ENCODE results near the gene KIF23. TPM values are rescaled to one million over a fixed set of nuclear protein-coding genes. Genes with fewer than 3 reads are reported as not detected.

The KIF23 gene
- total RNA-seq, 3 donors from 2014 or later (not counting 1 experiment from before 2014, with no cell fraction given), result 1.2 to 2.1 (median 1.9) TPM

DNA sequence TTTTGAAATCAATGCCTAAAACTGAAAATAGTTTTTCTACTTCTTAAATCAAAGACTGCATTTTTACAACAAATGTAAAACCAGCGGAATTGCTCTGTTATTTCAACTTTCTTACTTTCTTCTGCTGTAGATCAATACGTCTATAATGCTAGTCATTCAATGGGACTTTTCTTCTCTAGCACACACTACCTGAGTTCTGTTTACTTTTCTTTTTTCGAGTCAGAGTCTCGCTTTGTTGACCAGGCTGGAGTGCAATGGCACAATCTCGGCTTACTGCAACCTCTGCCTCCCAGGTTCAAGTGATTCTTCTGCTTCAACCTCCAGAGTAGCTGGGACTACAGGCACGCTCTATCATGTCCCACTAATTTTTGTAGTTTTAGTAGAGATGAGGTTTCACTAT is 40.7 kb upstream of the KIF23 start:
- no peaks in the 10 kb centered on the region for H3K36me3 ChIP-seq (ENCODE audit: control insufficient read depth, insufficient read depth, low read length)
- no peak overlapping the region for H3K4me3 Mint-ChIP-seq
- no peaks in the 10 kb centered on the region for H3K4me1 Mint-ChIP-seq
- intact Hi-C loops (cut with micrococcal nuclease), result no loop called here
- no peak overlapping the region for H3K27ac Mint-ChIP-seq
- no peak overlapping the region for H3K4me3 ChIP-seq (ENCODE audit: low read length)
- no peaks in the 10 kb centered on the region for H3K27me3 ChIP-seq (ENCODE audit: control insufficient read depth, insufficient read depth, low read length)
- 88% methylated on average over 6 of the region's 6 CpGs for WGBS (ENCODE audit: insufficient coverage)
- no peaks in the 10 kb centered on the region for H3K9me3 Mint-ChIP-seq
- H3K4me1 ChIP-seq (ENCODE audit: control insufficient read depth, insufficient read depth, low read length), result no peaks in the 10 kb centered on the region
- ATAC-seq (no peak), DNase-seq (no peak)
- no peaks in the 10 kb centered on the region for H3K9me3 ChIP-seq (ENCODE audit: control insufficient read depth, insufficient read depth, low read length)
- no peaks in the 10 kb centered on the region for H3K36me3 Mint-ChIP-seq
- TF ChIP-seq, protein P1, sequence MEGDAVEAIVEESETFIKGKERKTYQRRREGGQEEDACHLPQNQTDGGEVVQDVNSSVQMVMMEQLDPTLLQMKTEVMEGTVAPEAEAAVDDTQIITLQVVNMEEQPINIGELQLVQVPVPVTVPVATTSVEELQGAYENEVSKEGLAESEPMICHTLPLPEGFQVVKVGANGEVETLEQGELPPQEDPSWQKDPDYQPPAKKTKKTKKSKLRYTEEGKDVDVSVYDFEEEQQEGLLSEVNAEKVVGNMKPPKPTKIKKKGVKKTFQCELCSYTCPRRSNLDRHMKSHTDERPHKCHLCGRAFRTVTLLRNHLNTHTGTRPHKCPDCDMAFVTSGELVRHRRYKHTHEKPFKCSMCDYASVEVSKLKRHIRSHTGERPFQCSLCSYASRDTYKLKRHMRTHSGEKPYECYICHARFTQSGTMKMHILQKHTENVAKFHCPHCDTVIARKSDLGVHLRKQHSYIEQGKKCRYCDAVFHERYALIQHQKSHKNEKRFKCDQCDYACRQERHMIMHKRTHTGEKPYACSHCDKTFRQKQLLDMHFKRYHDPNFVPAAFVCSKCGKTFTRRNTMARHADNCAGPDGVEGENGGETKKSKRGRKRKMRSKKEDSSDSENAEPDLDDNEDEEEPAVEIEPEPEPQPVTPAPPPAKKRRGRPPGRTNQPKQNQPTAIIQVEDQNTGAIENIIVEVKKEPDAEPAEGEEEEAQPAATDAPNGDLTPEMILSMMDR (IDR thresholded peaks at IDR 0.05), result no peak
- H3K27me3 Mint-ChIP-seq (ENCODE audit: low read depth in 2 of 2), result peaks cover 6 to 39% of the 10 kb centered on the region in 2 donors
- no peak overlapping the region for H3K27ac ChIP-seq (ENCODE audit: low read length)

DNA sequence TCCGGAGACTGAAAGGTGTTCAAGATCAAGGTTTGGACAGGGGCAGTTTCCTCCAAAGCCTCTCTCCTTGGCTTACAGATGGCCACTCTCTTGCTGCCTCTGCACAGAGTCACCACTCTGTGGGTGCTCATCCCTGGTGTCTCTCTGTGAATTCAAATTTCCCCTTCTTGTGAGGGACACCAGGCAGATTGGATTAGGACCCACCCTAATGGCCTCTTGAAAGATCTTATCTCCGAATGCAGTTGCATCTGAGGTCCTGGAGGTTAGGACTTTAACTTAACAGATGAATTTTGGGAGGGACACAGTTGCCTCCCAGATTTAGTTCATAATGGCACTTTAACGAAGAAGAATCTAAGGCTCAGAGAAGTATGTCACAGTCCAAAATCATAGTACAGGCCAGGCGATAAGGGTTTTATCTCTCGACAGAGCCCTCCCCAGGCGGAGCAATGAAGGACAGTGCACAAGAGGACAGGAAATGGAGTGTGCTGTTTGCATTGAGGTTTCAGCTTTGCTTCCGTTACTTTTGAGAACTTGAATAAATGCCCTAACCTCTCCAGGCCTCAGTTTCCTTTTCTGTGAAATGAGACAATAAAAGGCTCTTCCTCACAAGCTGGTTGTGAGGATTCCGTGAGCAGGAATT is 38.9 kb upstream of the KIF23 start:
- WGBS (ENCODE audit: insufficient coverage), result 80% methylated on average over 8 of the region's 8 CpGs

DNA sequence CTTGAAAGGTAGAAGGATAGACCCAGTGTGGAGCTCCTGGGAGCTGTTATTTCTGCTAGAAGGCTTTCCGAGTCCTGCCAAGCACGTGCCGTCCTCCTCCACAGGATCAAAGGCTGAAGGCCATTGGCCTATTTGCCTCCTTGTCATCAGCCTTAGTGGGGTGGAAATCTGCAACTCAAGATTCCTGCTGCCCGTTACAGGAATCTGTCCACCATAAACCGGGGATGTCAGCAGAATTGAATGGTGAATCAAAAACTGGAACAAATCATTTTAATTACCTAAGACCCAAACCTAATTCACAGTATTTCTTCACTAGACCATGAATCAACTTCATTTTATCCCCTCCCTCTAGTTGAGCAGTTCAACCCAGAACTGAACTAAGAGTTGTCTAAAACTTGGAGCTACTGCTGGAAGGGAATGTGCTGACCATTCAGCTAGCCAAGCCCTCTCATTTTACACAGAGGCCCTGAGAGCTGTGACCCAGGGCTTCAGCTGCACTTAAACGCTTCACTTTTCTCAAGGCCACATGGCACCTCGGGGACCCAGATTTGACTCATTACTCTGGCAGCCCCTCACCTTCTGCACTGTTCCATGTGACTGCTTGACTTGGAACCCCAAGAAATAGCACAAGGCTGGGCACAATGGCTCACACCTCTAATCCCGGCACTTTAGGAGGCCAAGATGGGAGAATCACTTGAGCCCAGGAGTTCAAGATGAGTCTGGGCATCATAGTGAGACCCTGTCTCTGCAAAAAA is 36.8 kb upstream of the KIF23 start:
- no peaks in the 10 kb centered on the region for H3K27me3 ChIP-seq (ENCODE audit: control insufficient read depth, insufficient read depth, low read length)
- Mint-ChIP-seq H3K9me3 (no peaks in the 10 kb centered on the region), H3K27me3 (ENCODE audit: low read depth in 2 of 2) (peaks cover 10 to 39% of the 10 kb centered on the region in 2 donors), H3K27ac (no peak overlapping the region), H3K4me3 (no peak overlapping the region), H3K36me3 (no peaks in the 10 kb centered on the region), H3K4me1 (no peaks in the 10 kb centered on the region)
- intact Hi-C loops (cut with micrococcal nuclease), result no loop called here
- WGBS (ENCODE audit: insufficient coverage), result 91% methylated on average over 8 of the region's 8 CpGs
- H3K36me3 ChIP-seq (ENCODE audit: control insufficient read depth, insufficient read depth, low read length), result no peaks in the 10 kb centered on the region
- no peaks in the 10 kb centered on the region for H3K9me3 ChIP-seq (ENCODE audit: control insufficient read depth, insufficient read depth, low read length)
- no peak overlapping the region for H3K4me3 ChIP-seq (ENCODE audit: low read length)
- DNase-seq (no peak), ATAC-seq (no peak)
- H3K4me1 ChIP-seq (ENCODE audit: control insufficient read depth, insufficient read depth, low read length), result no peaks in the 10 kb centered on the region
- H3K27ac ChIP-seq (ENCODE audit: low read length), result no peak overlapping the region
- TF ChIP-seq, protein P1 (IDR thresholded peaks at IDR 0.05), result no peak

More for the DNA sequence above, 38.9 kb upstream of the KIF23 start:
- Histone ChIP-seq H3K27me3 (ENCODE audit: control insufficient read depth, insufficient read depth, low read length) (no peaks in the 10 kb centered on the region), H3K36me3 (ENCODE audit: control insufficient read depth, insufficient read depth, low read length) (no peaks in the 10 kb centered on the region), H3K9me3 (ENCODE audit: control insufficient read depth, insufficient read depth, low read length) (no peaks in the 10 kb centered on the region), H3K4me3 (ENCODE audit: low read length) (no peak overlapping the region), H3K4me1 (ENCODE audit: control insufficient read depth, insufficient read depth, low read length) (no peaks in the 10 kb centered on the region), H3K27ac (ENCODE audit: low read length) (no peak overlapping the region)
- intact Hi-C loops (cut with micrococcal nuclease), result no loop called here
- no peak for ATAC-seq
- no peak overlapping the region for H3K4me3 Mint-ChIP-seq
- H3K36me3 Mint-ChIP-seq, result no peaks in the 10 kb centered on the region
- H3K9me3 Mint-ChIP-seq, result no peaks in the 10 kb centered on the region
- DNase-seq, result no peak
- H3K27me3 Mint-ChIP-seq (ENCODE audit: low read depth in 2 of 2), result peaks cover 6 to 39% of the 10 kb centered on the region in 2 donors
- H3K27ac Mint-ChIP-seq, result no peak overlapping the region
- H3K4me1 Mint-ChIP-seq, result no peaks in the 10 kb centered on the region
- TF ChIP-seq, protein P1 (IDR thresholded peaks at IDR 0.05), result no peak

All from natural killer cell (primary cell).